GM12864 (cell line): Measurements from ENCODE around the gene SDS.

Experiments used
- DNase-seq: peaks from one replicate; pipeline ENCODE4 v3.0.0-alpha.2; 2011; ENCODE audit warnings: low read depth
- H3K4me3 ChIP-seq: 2 replicates; pipeline ENCODE4 v1.5.1; 2011; ENCODE audit warnings: mild to moderate bottlenecking, low read depth, low read length, control low read depth
- CTCF ChIP-seq: IDR thresholded peaks from 2 replicates; pipeline ENCODE4 v1.5.1; 2011; ENCODE audit warnings: low read depth, mild to moderate bottlenecking, moderate library complexity, low read length, control low read depth, inconsistent platforms; ENCODE audit errors: missing control alignments

Gene SDS

GRCh38 chr12:113400362-113400761, 3.3 kb downstream of the SDS start:
- DNase-seq, result no peak
- no peak for TF ChIP-seq CTCF
- no peak overlapping the region for H3K4me3 ChIP-seq

- TF ChIP-seq CTCF, result no peak
- no peak overlapping the region for H3K4me3 ChIP-seq
- no peak for DNase-seq
Observed at GRCh38 chr12:113399490-113399889, 4.2 kb downstream of the SDS start.

GRCh38 chr12:113398346-113399290, 5.1 kb downstream of the SDS start:
- TF ChIP-seq CTCF, result no peak

GRCh38 chr12:113397497-113398197, 6.0 kb downstream of the SDS start:
- TF ChIP-seq CTCF, result no peak
- no peak overlapping the region for H3K4me3 ChIP-seq
- DNase-seq, result no peak

More at GRCh38 chr12:113398346-113399290, 5.1 kb downstream of the SDS start:
- no peak for DNase-seq
- H3K4me3 ChIP-seq, result no peak overlapping the region

- no peak for DNase-seq
- H3K4me3 ChIP-seq, result no peak overlapping the region
- no peak for TF ChIP-seq CTCF
Observed at GRCh38 chr12:113396828-113397496, 6.7 kb downstream of the SDS start.

- no peak overlapping the region for H3K4me3 ChIP-seq
- DNase-seq, result no peak
- TF ChIP-seq CTCF, result no peak
Observed at GRCh38 chr12:113396200-113396599, 7.5 kb downstream of the SDS start.
